ENCODE data around the gene C17orf58. TPM values are rescaled to one million over a fixed set of nuclear protein-coding genes. Genes with fewer than 3 reads are reported as not detected.

Gene C17orf58
- polyA plus RNA-seq, 3 donors, result 2.9 to 6.7 (median 4.0) TPM

DNA sequence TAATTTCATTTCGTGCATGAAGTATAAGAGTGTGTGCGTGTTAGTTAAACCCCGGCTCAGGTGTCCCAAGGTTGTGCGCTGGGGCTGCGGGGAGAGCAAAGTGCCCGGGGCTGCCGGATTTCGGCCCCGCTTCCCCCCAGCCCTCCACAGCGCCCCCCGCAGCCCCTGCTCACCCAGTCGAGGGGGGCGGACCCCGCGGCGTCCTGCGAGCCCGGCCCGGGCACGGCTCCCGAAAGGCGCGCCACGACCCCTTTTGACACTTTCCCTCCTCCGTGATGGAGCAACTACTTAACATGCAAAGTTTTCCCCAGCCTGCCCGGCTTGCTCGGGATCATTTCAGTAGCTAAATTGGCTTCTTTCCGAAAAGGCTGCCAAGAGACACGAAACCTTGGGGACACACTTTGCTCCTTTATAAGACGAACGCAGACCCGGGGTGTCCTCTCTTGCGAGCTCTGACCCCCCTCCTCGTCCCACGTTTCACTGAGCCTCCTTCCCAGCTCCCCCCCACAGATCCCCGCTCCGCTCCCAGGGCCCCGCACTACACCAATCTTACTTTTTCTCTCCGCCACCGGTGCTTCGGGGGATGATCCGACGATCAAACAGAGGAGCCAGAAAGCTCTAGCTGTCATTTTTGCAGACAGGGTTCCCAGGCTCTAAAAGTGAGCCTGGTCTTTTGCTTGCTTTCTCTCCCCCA, 552 bp downstream of the C17orf58 start:
- Histone ChIP-seq H4K20me1 (ENCODE audit: insufficient read depth, low read length) (no peaks in the 10 kb centered on the region), H3K4me2 (replicated peaks; ENCODE audit: extremely low read depth, low read length, poor library complexity, severe bottlenecking) (peak overlapping the region; percentile 91), H3K4me3 (replicated peaks in 1 of 3; ENCODE audit: low read depth in 2 of 3, low read length in 3 of 3) (peak overlapping the region; percentile 33 to 78 (median 41)), H3K27ac (ENCODE audit: low read depth in 1 of 2, low read length in 2 of 2) (no peak overlapping the region), H3K79me2 (ENCODE audit: insufficient read depth, low read length) (no peaks in the 10 kb centered on the region), H2AFZ (ENCODE audit: insufficient read depth, low read depth, low read length, poor library complexity, severe bottlenecking) (peak overlapping the region; percentile 84), H3K36me3 (replicated peaks in 1 of 2; ENCODE audit: control insufficient read depth in 1 of 2, insufficient read depth in 2 of 2, low read length in 2 of 2) (no peaks in the 10 kb centered on the region), H3K9ac (ENCODE audit: insufficient read depth, low read length, poor library complexity, severe bottlenecking) (peak overlapping the region; percentile 60), H3K4me1 (ENCODE audit: control insufficient read depth in 1 of 2, insufficient read depth in 2 of 2, low read length in 2 of 2) (peaks cover 31 to 40% of the 10 kb centered on the region in 2 donors), H3K27me3 (ENCODE audit: control insufficient read depth in 2 of 2, insufficient read depth in 2 of 2, low read length in 2 of 2) (peaks cover 25 to 36% of the 10 kb centered on the region in 2 donors), H3K9me3 (replicated peaks in 1 of 2; ENCODE audit: control insufficient read depth in 1 of 2, insufficient read depth in 1 of 2, low read length in 2 of 2) (no peaks in the 10 kb centered on the region)
- Mint-ChIP-seq H3K4me3 (peak overlapping the region; percentile 83 to 95), H3K27ac (peak overlapping the region in 4 of 7 donors; percentile 9 to 65 (median 55)), H3K36me3 (peaks cover 3 to 4% of the 10 kb centered on the region in 2 donors), H3K4me1 (peaks cover 39% of the 10 kb centered on the region), H3K9me3 (peaks cover 0 to 14% (median 11%) of the 10 kb centered on the region in 7 donors), H3K27me3 (ENCODE audit: low read depth in 3 of 3) (peaks cover 37 to 49% (median 45%) of the 10 kb centered on the region in 3 donors)
- intact Hi-C loops (cut with micrococcal nuclease), result loop anchor here in 1 of 2 donors (10.0 kb wide), 1 partner anchor 1691 kb away; the partner anchor contains the start of gene PRKCA
- TF ChIP-seq, protein P1, sequence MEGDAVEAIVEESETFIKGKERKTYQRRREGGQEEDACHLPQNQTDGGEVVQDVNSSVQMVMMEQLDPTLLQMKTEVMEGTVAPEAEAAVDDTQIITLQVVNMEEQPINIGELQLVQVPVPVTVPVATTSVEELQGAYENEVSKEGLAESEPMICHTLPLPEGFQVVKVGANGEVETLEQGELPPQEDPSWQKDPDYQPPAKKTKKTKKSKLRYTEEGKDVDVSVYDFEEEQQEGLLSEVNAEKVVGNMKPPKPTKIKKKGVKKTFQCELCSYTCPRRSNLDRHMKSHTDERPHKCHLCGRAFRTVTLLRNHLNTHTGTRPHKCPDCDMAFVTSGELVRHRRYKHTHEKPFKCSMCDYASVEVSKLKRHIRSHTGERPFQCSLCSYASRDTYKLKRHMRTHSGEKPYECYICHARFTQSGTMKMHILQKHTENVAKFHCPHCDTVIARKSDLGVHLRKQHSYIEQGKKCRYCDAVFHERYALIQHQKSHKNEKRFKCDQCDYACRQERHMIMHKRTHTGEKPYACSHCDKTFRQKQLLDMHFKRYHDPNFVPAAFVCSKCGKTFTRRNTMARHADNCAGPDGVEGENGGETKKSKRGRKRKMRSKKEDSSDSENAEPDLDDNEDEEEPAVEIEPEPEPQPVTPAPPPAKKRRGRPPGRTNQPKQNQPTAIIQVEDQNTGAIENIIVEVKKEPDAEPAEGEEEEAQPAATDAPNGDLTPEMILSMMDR (IDR thresholded peaks at IDR 0.05), result no peak
- WGBS (ENCODE audit: insufficient coverage), result under 1% methylated on average over 40 of the region's 43 CpGs
- no peak for DNase-seq

DNA sequence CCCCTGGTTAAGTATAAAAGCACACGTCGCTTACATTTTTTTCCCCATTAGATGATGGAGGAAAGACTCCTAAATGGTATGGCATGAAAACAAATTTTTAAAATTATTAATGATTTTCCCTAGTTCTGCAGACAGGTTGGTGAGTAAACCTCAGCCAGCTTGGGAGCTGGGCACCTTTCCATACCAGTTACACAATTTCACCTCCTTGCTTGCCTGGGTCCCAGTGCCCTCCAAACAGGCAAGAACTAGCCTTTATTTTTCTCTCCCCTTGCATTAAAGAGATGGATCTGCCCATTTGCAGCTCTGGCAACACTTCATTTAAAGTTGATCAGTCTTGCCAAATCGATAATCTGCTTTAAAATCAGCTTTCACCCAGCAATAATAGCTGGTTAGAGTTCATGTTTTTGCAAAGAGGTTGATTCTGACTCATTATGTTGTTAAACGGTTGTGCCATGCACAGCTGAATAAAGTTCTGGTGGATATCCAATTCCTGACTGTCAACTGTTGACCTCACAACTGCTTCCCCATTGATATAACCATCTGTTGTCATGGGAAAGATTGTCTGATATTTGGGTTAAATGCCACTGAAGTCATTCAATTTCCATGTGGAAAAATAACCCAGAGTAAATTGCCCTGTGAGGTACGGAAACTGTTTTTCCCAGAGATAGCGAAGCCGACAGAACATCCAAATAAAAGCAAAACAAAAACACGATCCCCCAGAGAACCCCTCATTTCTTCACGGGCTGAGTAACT, 1.3 kb downstream of the C17orf58 start:
- Histone ChIP-seq H3K36me3 (replicated peaks in 1 of 2; ENCODE audit: control insufficient read depth in 1 of 2, insufficient read depth in 2 of 2, low read length in 2 of 2) (no peaks in the 10 kb centered on the region), H3K79me2 (ENCODE audit: insufficient read depth, low read length) (no peaks in the 10 kb centered on the region), H3K27me3 (ENCODE audit: control insufficient read depth in 2 of 2, insufficient read depth in 2 of 2, low read length in 2 of 2) (peaks cover 25 to 36% of the 10 kb centered on the region in 2 donors), H3K4me3 (replicated peaks in 1 of 3; ENCODE audit: low read depth in 2 of 3, low read length in 3 of 3) (peak overlapping the region; percentile 33 to 78 (median 41)), H3K9ac (ENCODE audit: insufficient read depth, low read length, poor library complexity, severe bottlenecking) (peak overlapping the region; percentile 60), H3K4me1 (ENCODE audit: control insufficient read depth in 1 of 2, insufficient read depth in 2 of 2, low read length in 2 of 2) (peaks cover 31 to 40% of the 10 kb centered on the region in 2 donors), H3K27ac (ENCODE audit: low read depth in 1 of 2, low read length in 2 of 2) (no peak overlapping the region), H4K20me1 (ENCODE audit: insufficient read depth, low read length) (no peaks in the 10 kb centered on the region), H3K4me2 (replicated peaks; ENCODE audit: extremely low read depth, low read length, poor library complexity, severe bottlenecking) (peak overlapping the region; percentile 91), H3K9me3 (replicated peaks in 1 of 2; ENCODE audit: control insufficient read depth in 1 of 2, insufficient read depth in 1 of 2, low read length in 2 of 2) (no peaks in the 10 kb centered on the region), H2AFZ (ENCODE audit: insufficient read depth, low read depth, low read length, poor library complexity, severe bottlenecking) (peak overlapping the region; percentile 84)
- H3K27me3 Mint-ChIP-seq (ENCODE audit: low read depth in 3 of 3), result peaks cover 37 to 49% (median 45%) of the 10 kb centered on the region in 3 donors
- DNase-seq, result peak in 2 of 3 donors; percentile 28 to 33
- H3K9me3 Mint-ChIP-seq, result peaks cover 0 to 14% (median 11%) of the 10 kb centered on the region in 7 donors
- H3K27ac Mint-ChIP-seq, result peak overlapping the region in 3 of 7 donors; percentile 13 to 46 (median 25)
- peaks cover 3 to 4% of the 10 kb centered on the region in 2 donors for H3K36me3 Mint-ChIP-seq
- TF ChIP-seq, protein P1 (IDR thresholded peaks at IDR 0.05), result no peak
- H3K4me3 Mint-ChIP-seq, result peak overlapping the region; percentile 83 to 95
- peaks cover 39% of the 10 kb centered on the region for H3K4me1 Mint-ChIP-seq
- 0% methylated on average over 1 of the region's 9 CpGs for WGBS (ENCODE audit: insufficient coverage)
- intact Hi-C loops (cut with micrococcal nuclease), result loop anchor here in 1 of 2 donors (10.0 kb wide), 1 partner anchor 1690 kb away; the partner anchor contains the start of gene PRKCA

Data from CD14-positive monocyte (primary cell).